Activated CD4-positive, alpha-beta T cell treated with anti-CD3 and anti-CD28 coated beads, Interleukin-2, amount 50 U/mL, for 48 hours (primary cell): ENCODE results near the gene SEMA4B.
"Not testable (repeated sequence)": the region's sequence is repeated elsewhere in the genome, so short reads cannot be mapped to it uniquely, and the experiment has no call there.

Source experiments
- DNase-seq, 2 experiments: peaks; one replicate each; pipeline ENCODE4 v3.0.0-alpha.2; 2020

SEMA4B gene

GRCh38 chr15:90181776-90182175 lies 19.4 kb upstream of the SEMA4B start:
- no peak for DNase-seq

GRCh38 chr15:90184119-90184785 lies 16.9 kb upstream of the SEMA4B start:
- DNase-seq, result peak; percentile 43 to 52

DNA sequence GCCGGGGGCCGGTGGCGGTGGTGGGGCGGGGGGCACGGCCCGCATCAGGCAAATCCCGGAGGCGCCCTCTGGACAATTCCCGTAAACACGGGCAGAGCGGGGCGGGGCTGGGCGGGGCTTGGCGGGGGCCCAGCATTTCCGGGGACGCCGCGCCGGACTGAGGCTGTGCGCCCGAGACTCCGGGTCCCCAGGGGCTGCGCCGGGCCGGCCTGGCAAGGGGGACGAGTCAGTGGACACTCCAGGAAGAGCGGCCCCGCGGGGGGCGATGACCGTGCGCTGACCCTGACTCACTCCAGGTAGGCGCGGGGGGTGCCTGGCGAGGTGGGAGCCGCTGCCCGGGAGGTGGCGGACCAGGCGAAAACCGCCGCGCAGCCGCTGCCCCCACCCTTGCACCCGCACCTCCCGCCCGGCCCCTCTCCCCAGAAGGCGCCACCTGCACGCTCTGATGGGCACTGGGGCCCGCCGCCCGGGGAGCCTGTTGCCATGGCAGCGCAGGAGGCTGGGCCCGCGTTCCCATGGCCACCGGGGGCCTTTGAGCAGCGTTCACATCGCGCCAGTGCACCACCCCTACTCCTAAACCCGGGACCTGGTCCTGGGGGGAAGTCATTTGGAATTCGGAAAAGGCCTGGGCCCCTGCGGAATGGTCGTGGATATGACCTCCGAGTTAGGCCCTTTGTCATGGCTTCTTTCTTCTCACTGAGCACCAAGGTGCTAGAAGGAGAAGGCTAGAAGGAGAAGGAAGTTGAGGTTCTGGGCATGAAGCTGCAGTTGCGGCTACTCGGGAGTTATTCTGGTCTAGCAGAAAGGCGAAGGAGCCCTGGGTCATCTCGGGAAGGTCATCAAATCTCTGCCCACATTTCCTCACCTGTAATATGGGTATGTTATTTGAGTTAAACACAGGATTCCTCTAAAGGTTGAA lies 16.1 kb upstream of the SEMA4B start:
- DNase-seq, result peak; percentile 59 to 63

GRCh38 chr15:90187257-90187868 lies 13.8 kb upstream of the SEMA4B start:
- DNase-seq, result no peak

DNA sequence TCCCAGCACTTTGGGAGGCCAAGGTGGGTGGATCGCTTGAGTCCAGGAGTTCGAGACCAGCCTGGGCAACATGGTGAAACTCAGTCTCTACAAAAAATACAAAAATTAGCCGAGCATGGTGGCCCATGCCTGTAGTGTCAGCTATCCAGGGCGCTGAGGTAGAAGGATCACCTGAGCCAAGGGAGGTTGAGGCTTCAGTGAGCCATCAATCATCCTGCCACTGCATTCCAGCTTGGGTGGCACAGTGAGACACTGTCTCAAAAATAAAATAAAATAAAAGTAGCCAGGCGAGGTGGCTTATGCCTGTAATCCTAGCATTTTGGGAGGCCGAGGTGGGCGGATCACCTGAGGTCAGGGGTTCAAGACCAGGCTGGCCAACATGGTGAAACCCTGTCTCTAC lies 13.1 kb upstream of the SEMA4B start:
- not testable (repeated sequence) for DNase-seq

GRCh38 chr15:90188914-90189748 lies 12.0 kb upstream of the SEMA4B start:
- no peak for DNase-seq

- no peak for DNase-seq
Observed at GRCh38 chr15:90189781-90190467, 11.2 kb upstream of the SEMA4B start.

DNA sequence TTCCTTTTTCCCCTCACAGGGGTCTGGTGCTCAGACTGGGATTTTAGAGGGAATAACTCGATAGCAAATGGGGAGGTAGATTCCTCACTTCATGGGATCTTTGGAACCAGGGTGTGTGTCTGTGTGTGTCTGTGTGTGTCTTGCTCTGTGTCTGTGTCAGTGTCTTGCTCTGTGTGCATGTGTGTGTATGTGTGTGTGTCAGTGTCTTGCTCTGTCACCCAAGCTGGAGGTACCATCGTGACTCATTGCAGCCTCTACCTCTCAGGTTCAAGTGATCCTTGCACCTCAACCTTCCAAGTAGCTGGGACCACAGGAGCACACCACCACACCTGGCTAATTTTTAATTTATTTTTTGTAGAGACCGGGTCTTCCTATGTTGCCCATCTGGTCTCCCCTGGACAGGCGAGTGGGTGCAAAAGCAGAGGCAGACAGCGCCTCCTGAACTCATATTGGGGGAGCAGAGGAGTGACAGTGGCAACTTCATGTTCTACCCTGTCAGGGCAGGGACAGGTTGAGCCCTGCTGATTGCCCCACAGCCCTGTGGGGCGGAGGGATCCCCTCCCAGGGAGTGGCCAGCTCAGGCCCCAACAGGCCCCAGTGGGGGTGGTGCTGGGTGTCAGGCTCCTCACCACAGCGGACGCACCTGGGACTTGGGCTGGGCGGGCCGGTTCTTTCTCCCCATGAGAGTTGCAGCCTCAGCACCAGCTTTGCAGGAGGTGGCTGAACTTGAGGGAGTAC lies 10.4 kb upstream of the SEMA4B start:
- DNase-seq, result no peak

GRCh38 chr15:90191344-90191687 lies 9.8 kb upstream of the SEMA4B start:
- no peak for DNase-seq

- peak; percentile 23 to 41 for DNase-seq
Observed at GRCh38 chr15:90191794-90192509, 9.2 kb upstream of the SEMA4B start.

GRCh38 chr15:90192961-90193786 lies 8.0 kb upstream of the SEMA4B start:
- DNase-seq, result no peak

- no peak for DNase-seq
Observed at GRCh38 chr15:90194655-90195054, 6.5 kb upstream of the SEMA4B start.

DNA sequence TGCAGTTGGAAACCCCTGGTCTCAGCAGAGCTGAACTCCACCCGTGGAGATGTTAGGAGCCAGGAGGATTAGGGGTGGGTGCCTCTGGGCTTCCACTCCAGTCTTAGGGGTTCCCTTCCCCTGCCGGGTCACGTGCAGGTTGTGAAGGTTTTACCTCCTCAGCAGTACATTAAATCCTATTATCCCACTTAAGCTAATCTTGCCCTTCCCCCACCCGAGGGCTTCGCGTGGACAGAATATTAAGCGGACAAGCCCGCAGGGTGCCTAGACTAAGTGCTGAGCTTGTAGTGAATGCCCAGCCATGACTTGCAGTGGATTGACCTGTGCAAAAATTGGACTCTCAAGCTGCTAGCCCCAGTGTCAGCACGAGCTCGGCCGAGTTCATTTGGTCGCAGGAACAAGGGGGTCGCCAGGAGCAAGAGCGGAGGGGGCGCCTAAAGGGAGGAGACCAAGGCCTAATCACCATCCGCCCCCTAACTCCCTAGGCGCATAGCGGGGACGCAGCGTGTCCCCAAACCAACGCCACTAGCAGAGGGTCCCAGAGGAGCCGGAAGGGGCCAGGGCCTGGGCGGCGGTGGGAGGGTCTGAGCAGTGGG lies 498 bp upstream of the SEMA4B start:
- no peak for DNase-seq

DNA sequence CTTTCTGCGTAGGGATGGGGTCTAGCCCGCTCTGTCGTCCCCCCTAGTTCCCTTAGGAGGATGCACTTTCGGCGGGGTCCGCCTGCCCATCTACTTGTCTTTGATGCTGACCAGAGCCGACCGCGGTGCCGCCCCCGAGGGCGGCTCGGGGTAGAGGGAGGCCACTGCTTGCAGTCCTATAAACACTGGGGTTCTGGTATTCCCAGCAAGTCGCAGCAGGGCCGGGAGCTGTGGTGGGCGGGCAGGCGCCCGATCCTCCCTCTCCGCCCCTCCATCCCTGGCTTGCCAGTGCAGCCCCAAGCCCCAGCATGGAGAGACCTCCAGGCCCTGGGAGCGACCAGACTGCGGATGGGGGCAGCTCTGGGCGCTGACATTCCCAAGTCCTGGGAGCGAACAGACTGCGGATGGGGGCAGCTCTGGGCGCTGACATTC lies 830 bp downstream of the SEMA4B start:
- DNase-seq, result no peak

DNA sequence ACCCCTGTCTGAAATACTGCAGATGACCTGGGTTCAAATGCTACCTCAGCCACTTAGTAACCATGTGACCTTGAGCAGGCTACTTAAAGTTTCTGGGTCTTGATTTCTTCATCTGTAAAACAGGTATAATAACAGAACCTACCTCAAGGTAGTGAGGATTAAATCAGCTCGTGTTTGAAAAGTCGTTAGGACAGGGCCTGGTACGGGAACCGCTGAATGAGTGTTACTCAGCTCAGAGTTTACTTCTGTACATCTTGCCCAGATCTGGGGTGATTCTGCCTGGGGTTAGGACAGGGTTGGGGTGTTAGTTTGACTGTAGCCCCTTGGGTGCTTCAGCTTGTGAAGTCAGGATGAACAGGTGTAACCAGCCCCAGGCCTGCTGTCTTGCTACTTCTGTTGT lies 1.8 kb downstream of the SEMA4B start:
- DNase-seq, result no peak

DNA sequence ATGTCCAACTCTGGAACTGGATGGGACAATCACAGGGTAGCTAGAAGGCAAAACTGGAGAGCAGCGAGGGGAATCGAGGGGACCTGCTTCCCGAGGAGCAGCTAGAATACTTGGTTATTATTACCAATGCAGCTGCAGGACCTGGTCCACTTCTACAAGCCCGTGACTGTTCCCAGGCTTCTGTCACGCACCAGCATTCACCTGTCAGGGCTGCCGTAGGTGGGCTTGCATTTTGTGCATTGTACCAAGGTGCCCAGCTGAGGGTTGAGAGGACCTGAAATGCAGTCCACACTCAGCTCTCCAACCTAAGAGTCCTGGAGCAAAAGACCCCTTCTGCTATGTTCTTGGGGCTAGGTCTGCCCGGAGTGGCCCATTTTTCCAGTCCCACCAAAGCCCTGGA lies 2.3 kb downstream of the SEMA4B start:
- DNase-seq, result no peak

GRCh38 chr15:90203922-90204321 lies 2.8 kb downstream of the SEMA4B start:
- no peak for DNase-seq

DNA sequence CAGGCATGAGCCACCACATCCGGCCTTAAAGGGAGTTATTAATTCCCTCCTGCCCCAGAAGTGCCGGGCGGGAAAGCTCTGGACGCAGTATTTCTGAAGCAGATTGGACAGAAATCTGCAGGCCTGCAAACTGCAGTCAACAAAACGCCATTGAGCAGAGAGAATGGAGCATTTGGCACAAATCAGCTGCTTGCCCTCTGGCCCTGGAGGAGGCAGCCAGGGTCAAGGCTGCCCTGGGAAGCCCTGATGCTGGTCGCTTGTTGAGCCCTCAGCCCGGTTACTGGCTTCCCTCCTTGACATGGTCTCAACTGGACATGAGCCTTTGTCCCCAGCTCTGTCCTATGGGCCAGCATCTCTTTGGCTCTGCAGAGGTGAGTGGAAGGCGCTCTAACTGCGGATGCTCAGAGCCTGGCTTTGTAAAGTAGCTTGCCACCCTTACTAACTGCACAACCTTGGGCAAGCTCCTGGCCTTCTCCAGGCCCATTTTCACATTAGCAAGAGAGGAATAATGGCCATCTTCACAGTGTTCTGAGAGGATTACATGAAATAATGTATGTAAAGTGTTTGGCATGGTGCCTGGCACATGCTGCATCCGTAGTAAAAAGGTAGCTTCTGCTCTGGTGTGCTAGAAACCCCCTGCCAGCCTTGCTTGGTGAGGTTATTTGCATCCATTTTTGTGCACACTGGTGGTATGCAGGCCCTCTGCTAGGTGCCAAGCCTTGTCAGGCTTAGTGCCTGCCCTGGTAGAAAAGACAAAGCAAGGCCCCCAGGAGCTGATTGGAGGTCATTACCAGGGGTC lies 4.1 kb downstream of the SEMA4B start:
- no peak for DNase-seq

DNA sequence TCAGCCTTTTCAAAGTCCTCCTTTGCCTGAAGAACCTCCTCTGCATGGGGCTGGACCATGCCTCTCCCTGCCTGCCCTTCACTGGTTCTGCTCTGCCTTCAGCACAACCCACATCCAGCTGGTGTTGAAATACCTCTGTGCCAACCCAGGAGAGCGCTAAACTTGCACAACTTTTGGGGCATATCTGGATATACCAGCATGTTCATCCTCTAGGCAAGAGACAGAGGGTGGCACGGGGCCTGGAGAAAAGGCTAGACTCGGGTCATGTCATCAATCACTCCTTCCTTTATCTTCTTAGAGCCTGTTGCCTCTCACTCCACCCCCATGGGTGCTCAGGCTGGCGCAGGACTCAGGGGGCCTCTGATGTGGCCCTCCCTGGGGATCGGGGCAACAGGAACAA lies 4.8 kb downstream of the SEMA4B start:
- DNase-seq, result no peak
